ENCODE measurements around the gene ACSF3. TPM values are rescaled to one million over a fixed set of nuclear protein-coding genes. Genes with fewer than 3 reads are reported as not detected.

ACSF3 gene
- total RNA-seq, 1 donor from 2014 or later: 78.0 TPM

DNA sequence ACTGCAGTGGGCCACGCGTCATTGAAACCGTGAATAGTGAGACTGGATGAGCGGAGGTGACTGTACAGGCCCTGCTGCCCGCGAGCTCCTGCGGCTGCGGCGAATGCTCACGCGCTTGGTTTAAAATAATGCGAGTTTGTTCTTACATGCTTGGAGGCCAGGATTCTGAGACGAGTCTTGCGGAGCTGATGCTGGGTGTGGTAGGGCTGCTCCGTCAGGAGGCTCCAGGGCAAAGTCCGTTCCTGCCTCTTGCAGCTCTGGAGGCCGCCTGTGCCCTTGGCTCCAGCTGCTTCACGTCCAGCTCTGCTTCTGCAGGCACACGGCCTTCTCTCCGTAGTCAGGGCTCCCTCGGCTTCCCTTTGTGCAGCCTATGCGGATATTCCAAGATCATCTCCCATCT is 9.5 kb downstream of the ACSF3 start:
- intact Hi-C loops (cut with micrococcal nuclease): no loop called here
- peaks cover 83% of the 10 kb centered on the region for H3K36me3 Mint-ChIP-seq (ENCODE audit: low read depth)
- no peak for ATAC-seq (ENCODE audit: low read depth)

DNA sequence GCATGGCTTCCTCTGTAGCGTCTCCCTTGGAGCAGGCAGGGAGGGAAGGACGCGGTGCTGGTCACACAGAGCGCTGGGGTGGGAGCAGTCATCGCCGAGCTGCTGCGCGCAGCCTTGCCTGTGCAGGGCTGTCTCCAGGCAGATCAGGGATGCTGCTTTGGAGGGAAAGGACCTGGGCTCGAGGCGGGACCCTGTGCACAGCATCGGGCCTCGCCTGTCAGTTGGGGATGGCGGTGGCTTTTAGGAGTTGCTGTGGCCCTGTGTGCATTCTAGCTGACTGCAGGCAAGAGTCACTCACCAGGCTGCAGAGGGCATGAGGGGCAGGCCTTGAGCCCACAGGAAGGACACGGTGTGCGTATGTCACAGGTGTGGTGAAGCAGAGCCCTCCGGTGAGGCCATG is 10.1 kb downstream of the ACSF3 start:
- DNase-seq (no peak), ATAC-seq (ENCODE audit: low read depth) (no peak)
- TF ChIP-seq CTCF (IDR thresholded peaks at IDR 0.05): no peak
- H3K9me3 Mint-ChIP-seq: no peaks in the 10 kb centered on the region
- no peak overlapping the region for H3K27ac Mint-ChIP-seq
- peaks cover 22% of the 10 kb centered on the region for H3K4me1 Mint-ChIP-seq
- no peak overlapping the region for H3K4me3 Mint-ChIP-seq
- ChIA-PET CTCF (no interaction called here), POLR2A (interaction anchor here (0.7 to 1.5 kb wide), 2 partner anchors 12 to 132 kb away, joined by 3 to 4 read pairs; no protein-coding TSS in a partner anchor)
- H3K27me3 Mint-ChIP-seq: no peaks in the 10 kb centered on the region
- H3K36me3 Mint-ChIP-seq (ENCODE audit: low read depth): peaks cover 89% of the 10 kb centered on the region
- intact Hi-C loops (cut with micrococcal nuclease): no loop called here

More for the DNA sequence above, 9.5 kb downstream of the ACSF3 start:
- Mint-ChIP-seq H3K27ac (no peak overlapping the region), H3K4me3 (no peak overlapping the region), H3K27me3 (no peaks in the 10 kb centered on the region), H3K9me3 (no peaks in the 10 kb centered on the region), H3K4me1 (peaks cover 28% of the 10 kb centered on the region)
- CTCF ChIA-PET: no interaction called here
- no peak for DNase-seq
- TF ChIP-seq CTCF (IDR thresholded peaks at IDR 0.05): no peak
- POLR2A ChIA-PET: interaction anchor here (0.7 kb wide), 1 partner anchor 12 kb away, joined by 3 read pairs; no protein-coding TSS in a partner anchor

DNA sequence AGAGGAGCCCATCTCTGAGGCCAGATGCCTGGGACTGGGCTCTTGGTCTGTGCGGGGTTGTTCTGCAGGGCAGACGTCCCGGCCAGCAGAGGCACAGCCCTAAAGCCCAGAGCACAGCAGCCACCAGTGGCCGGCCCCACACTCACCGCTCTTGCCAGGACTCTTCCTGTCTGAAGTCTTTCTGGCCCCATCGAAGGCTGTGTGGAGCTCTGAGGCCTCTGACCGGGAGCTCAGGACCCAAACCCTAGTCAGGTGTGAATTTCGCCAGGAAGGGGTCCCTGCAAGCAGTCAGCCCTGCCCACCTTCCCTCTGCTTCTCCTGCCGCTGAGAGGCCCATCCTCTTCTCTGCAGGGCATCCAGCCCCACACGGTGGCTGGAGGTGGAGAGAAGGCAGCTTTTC is 10.7 kb downstream of the ACSF3 start:
- TF ChIP-seq CTCF (IDR thresholded peaks at IDR 0.05): no peak
- peaks cover 17% of the 10 kb centered on the region for H3K4me1 Mint-ChIP-seq
- ATAC-seq (ENCODE audit: low read depth) (no peak), DNase-seq (no peak)
- H3K27ac Mint-ChIP-seq: no peak overlapping the region
- CTCF ChIA-PET: no interaction called here
- H3K36me3 Mint-ChIP-seq (ENCODE audit: low read depth): peaks cover 88% of the 10 kb centered on the region
- no peaks in the 10 kb centered on the region for H3K27me3 Mint-ChIP-seq
- H3K4me3 Mint-ChIP-seq: no peak overlapping the region
- intact Hi-C loops (cut with micrococcal nuclease): no loop called here
- no peaks in the 10 kb centered on the region for H3K9me3 Mint-ChIP-seq
- POLR2A ChIA-PET: interaction anchor here (0.6 to 1.5 kb wide), 3 partner anchors 133 to 234 kb away, joined by 4 to 5 read pairs (median 4); no protein-coding TSS in a partner anchor

DNA sequence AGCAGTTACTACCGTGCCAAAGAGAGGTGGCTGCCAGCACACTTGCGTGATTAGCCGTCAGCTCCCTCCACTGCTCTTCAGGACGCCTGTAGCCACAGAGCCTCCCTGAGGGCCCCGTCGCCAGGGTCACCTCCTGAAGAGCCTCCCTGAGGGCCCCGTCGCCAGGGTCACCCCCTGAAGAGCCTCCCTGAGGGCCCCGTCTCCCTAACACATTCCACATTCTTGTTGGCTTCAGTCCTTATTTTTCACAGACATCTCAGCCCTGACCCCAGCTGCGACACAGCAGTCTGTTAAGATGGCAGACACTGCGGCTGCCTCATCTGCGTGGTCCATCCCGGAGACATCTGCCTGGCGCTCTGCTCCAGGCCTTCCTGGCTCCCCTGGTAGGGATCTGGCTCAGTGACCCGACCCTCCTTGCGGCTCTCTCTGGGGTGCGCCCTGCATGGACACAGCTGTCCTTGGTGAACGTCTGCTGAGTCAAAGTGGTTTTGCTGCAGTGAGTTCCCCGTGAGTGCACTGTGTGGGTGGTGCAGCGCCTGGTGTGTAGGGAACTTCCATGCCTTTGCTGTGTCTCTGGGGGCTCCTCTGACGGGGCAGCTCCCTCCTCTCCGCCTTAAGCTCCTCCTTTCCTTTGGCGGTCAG is 11.4 kb downstream of the ACSF3 start:
- Mint-ChIP-seq H3K27me3 (no peaks in the 10 kb centered on the region), H3K27ac (no peak overlapping the region), H3K4me3 (no peak overlapping the region), H3K36me3 (ENCODE audit: low read depth) (peaks cover 85% of the 10 kb centered on the region), H3K4me1 (peaks cover 12% of the 10 kb centered on the region), H3K9me3 (no peaks in the 10 kb centered on the region)
- peak; percentile 81 for ATAC-seq (ENCODE audit: low read depth)
- TF ChIP-seq CTCF (IDR thresholded peaks at IDR 0.05): no peak
- intact Hi-C loops (cut with micrococcal nuclease): no loop called here
- ChIA-PET CTCF (no interaction called here), POLR2A (interaction anchor here (0.6 to 1.5 kb wide), 5 partner anchors 8 to 357 kb away, joined by 3 to 5 read pairs (median 4); no protein-coding TSS in a partner anchor)
- no peak for DNase-seq

- H3K27ac Mint-ChIP-seq: no peak overlapping the region
- intact Hi-C loops (cut with micrococcal nuclease): no loop called here
- no peaks in the 10 kb centered on the region for H3K9me3 Mint-ChIP-seq
- no peak for DNase-seq
- H3K4me1 Mint-ChIP-seq: peaks cover 10% of the 10 kb centered on the region
- no peak overlapping the region for H3K4me3 Mint-ChIP-seq
- ChIA-PET POLR2A (interaction anchor here (0.6 to 1.5 kb wide), 4 partner anchors 8 to 358 kb away, joined by 3 to 4 read pairs (median 4); no protein-coding TSS in a partner anchor), CTCF (no interaction called here)
- ATAC-seq (ENCODE audit: low read depth): no peak
- no peak for TF ChIP-seq CTCF (IDR thresholded peaks at IDR 0.05)
- H3K36me3 Mint-ChIP-seq (ENCODE audit: low read depth): peaks cover 81% of the 10 kb centered on the region
- H3K27me3 Mint-ChIP-seq: no peaks in the 10 kb centered on the region
Observed at GRCh38 chr16:89105599-89106151, 12.0 kb downstream of the ACSF3 start.

Measured in activated B cell treated with CpG ODN at 0.5 μM for 24 hours (primary cell).